Pons (tissue), 1 donor: ENCODE results near the gene CLSTN1.

Experiments used
- DNase-seq: peaks from one replicate; pipeline ENCODE4 v3.0.0-alpha.2; 2016; ENCODE audit warnings: low spot score

The CLSTN1 gene

GRCh38 chr1:9680091-9680490, 143.7 kb downstream of the CLSTN1 start:
- DNase-seq, result no peak
